Liver (tissue), 3 donors: ENCODE data around the gene IQCC.

Experiments used
- FOXA1 ChIP-seq: IDR thresholded peaks from 2 replicates; pipeline ENCODE4 v1.6.1; 2016; ENCODE audit warnings: antibody characterized with exemption
- GABPA ChIP-seq, 2 donors: IDR thresholded peaks in 1 of 2; conservative IDR thresholded peaks in 1 of 2; 2 replicates each; pipeline ENCODE4 v1.6.1; 2016; ENCODE audit warnings: antibody characterized with exemption in 2 of 2, mild to moderate bottlenecking in 1 of 2, moderate library complexity in 1 of 2
- YY1 ChIP-seq: IDR thresholded peaks from 2 replicates; pipeline ENCODE4 v1.6.1; 2016; ENCODE audit warnings: antibody characterized with exemption, mild to moderate bottlenecking
- TF ChIP-seq, protein P1 (sequence below): fragments of 150-350 bp; IDR thresholded peaks from 2 replicates; pipeline ENCODE4 v1.5.1; 2017; ENCODE audit warnings: improper control_type of control experiment, low read depth, low read length; ENCODE audit not compliant: missing input control
- TF ChIP-seq, protein P2 (sequence below): IDR thresholded peaks from 2 replicates; pipeline ENCODE4 v1.6.1; 2016; ENCODE audit warnings: antibody characterized with exemption, mild to moderate bottlenecking
- donor health status: healthy.
- donor health status: healthy.

DNA sequence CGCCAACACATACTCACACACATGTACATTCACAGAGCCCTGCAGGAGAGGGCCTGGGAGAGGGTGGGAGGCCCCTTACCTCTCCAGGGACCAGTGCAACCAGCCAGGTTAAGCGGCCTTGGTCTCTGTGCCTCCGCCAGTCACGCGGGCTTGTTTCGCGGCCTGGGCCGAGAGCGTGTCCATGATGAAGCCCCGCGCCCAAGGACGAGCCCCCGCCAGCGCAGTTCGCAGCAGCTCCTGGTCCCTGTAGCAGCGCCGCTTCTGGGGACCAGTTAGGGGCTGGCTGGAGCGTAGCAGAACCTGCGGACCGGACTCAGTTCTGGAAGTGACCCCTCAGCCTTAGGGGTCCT lies 34.3 kb downstream of the IQCC start:
- TF ChIP-seq YY1: no peak
- TF ChIP-seq, protein P1, sequence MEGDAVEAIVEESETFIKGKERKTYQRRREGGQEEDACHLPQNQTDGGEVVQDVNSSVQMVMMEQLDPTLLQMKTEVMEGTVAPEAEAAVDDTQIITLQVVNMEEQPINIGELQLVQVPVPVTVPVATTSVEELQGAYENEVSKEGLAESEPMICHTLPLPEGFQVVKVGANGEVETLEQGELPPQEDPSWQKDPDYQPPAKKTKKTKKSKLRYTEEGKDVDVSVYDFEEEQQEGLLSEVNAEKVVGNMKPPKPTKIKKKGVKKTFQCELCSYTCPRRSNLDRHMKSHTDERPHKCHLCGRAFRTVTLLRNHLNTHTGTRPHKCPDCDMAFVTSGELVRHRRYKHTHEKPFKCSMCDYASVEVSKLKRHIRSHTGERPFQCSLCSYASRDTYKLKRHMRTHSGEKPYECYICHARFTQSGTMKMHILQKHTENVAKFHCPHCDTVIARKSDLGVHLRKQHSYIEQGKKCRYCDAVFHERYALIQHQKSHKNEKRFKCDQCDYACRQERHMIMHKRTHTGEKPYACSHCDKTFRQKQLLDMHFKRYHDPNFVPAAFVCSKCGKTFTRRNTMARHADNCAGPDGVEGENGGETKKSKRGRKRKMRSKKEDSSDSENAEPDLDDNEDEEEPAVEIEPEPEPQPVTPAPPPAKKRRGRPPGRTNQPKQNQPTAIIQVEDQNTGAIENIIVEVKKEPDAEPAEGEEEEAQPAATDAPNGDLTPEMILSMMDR: no peak
- TF ChIP-seq GABPA (IDR thresholded peaks at IDR 0.05 in 1 of 2, conservative IDR thresholded peaks at IDR 0.05 in 1 of 2): no peak
- TF ChIP-seq, protein P2, sequence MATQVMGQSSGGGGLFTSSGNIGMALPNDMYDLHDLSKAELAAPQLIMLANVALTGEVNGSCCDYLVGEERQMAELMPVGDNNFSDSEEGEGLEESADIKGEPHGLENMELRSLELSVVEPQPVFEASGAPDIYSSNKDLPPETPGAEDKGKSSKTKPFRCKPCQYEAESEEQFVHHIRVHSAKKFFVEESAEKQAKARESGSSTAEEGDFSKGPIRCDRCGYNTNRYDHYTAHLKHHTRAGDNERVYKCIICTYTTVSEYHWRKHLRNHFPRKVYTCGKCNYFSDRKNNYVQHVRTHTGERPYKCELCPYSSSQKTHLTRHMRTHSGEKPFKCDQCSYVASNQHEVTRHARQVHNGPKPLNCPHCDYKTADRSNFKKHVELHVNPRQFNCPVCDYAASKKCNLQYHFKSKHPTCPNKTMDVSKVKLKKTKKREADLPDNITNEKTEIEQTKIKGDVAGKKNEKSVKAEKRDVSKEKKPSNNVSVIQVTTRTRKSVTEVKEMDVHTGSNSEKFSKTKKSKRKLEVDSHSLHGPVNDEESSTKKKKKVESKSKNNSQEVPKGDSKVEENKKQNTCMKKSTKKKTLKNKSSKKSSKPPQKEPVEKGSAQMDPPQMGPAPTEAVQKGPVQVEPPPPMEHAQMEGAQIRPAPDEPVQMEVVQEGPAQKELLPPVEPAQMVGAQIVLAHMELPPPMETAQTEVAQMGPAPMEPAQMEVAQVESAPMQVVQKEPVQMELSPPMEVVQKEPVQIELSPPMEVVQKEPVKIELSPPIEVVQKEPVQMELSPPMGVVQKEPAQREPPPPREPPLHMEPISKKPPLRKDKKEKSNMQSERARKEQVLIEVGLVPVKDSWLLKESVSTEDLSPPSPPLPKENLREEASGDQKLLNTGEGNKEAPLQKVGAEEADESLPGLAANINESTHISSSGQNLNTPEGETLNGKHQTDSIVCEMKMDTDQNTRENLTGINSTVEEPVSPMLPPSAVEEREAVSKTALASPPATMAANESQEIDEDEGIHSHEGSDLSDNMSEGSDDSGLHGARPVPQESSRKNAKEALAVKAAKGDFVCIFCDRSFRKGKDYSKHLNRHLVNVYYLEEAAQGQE: no peak
- no peak for TF ChIP-seq FOXA1
